HepG2 (cell line): ENCODE data around the gene CFAP92. TPM values are rescaled to one million over a fixed set of nuclear protein-coding genes. Genes with fewer than 3 reads are reported as not detected.

Experiments used
- AHR ChIP-seq: IDR thresholded peaks from 2 replicates; pipeline ENCODE4 v1.6.1; 2018; ENCODE audit warnings: missing genetic modification reagents, missing compliant biosample characterization
- ARID4A ChIP-seq: sonication (generic); formaldehyde crosslinking; IDR thresholded peaks from 2 replicates; pipeline ENCODE4 v1.5.0; 2020; ENCODE audit warnings: mild to moderate bottlenecking, missing genetic modification reagents, borderline replicate concordance
- CBFB ChIP-seq: sonication (generic); formaldehyde crosslinking; IDR thresholded peaks from 2 replicates; pipeline ENCODE4 v1.4.0; 2020; ENCODE audit warnings: missing genetic modification reagents
- NRL ChIP-seq: sonication (generic); formaldehyde crosslinking; IDR thresholded peaks from 2 replicates; pipeline ENCODE4 v1.5.0; 2020; ENCODE audit warnings: missing genetic modification reagents, mild to moderate bottlenecking, moderate library complexity, borderline replicate concordance
- TARDBP ChIP-seq: sonication (generic); formaldehyde crosslinking; IDR thresholded peaks from 2 replicates; pipeline ENCODE4 v1.8.0; 2022; ENCODE audit warnings: mild to moderate bottlenecking, missing genetic modification reagents
- TCF7L2 ChIP-seq: IDR thresholded peaks from 2 replicates; pipeline ENCODE4 v1.6.1; 2011; ENCODE audit warnings: mild to moderate bottlenecking, low read depth, low read length, moderate library complexity
- TFAP4 ChIP-seq: sonication (generic); IDR thresholded peaks from 2 replicates; pipeline ENCODE4 v1.6.1; 2016; ENCODE audit warnings: low read depth, borderline replicate concordance
- TMF1 ChIP-seq: sonication (generic); formaldehyde crosslinking; IDR thresholded peaks from 2 replicates; pipeline ENCODE4 v1.8.1; 2022; ENCODE audit warnings: low read depth, missing genetic modification reagents
- ZFX ChIP-seq: sonication (generic); formaldehyde crosslinking; IDR thresholded peaks from 2 replicates; pipeline ENCODE4 v1.4.0; 2020; ENCODE audit warnings: mild to moderate bottlenecking, low read depth, missing genetic modification reagents, moderate library complexity
- ZFY ChIP-seq: sonication (generic); formaldehyde crosslinking; IDR thresholded peaks from 2 replicates; pipeline ENCODE4 v1.4.0; 2020; ENCODE audit warnings: missing genetic modification reagents
- ZNF367 ChIP-seq: sonication (generic); formaldehyde crosslinking; IDR thresholded peaks from 2 replicates; pipeline ENCODE4 v1.4.0; 2020; ENCODE audit warnings: missing genetic modification reagents, borderline replicate concordance
- ZNF460 ChIP-seq: sonication (generic); formaldehyde crosslinking; IDR thresholded peaks from 2 replicates; pipeline ENCODE4 v1.5.1; 2020; ENCODE audit warnings: missing genetic modification reagents, mild to moderate bottlenecking, borderline replicate concordance
- ZNF773 ChIP-seq: sonication (generic); formaldehyde crosslinking; IDR thresholded peaks from 2 replicates; pipeline ENCODE4 v1.4.0; 2020; ENCODE audit warnings: missing genetic modification reagents, borderline replicate concordance
- ZSCAN9 ChIP-seq: IDR thresholded peaks from 2 replicates; pipeline ENCODE4 v1.6.1; 2016; ENCODE audit warnings: borderline replicate concordance
- polyA plus RNA-seq, 8 experiments: library from polyadenylated mRNA; depleted of rRNA in 3 of 8; stranded (reverse) in 7 of 8; unstranded in 1 of 8; fragments of >200 nt; fragmentation: Illumina TruSeq in 4 of 8; extraction: Trizol in 4 of 8; gene quantifications; 2 replicates each; pipeline versions ENCODE4 v1.2.1 to v1.2.3, GENCODE V29; 2011 to 2016; ENCODE audit warnings: low read depth in 4 of 8, missing spikeins in 1 of 8, mixed read lengths in 1 of 8; ENCODE audit not compliant: insufficient read depth in 1 of 8
- total RNA-seq, 5 experiments: library from RNA; depleted of rRNA; stranded (reverse); fragments of >200 nt; fragmentation: Illumina TruSeq; extraction: Trizol; gene quantifications; 2 replicates each; pipeline ENCODE4 v1.2.3, GENCODE V29; 2016; ENCODE audit warnings: low read depth in 1 of 5
- TF ChIP-seq, protein P1 (sequence below): sonication (generic); formaldehyde crosslinking; IDR thresholded peaks from 2 replicates; pipeline ENCODE4 v1.4.0; 2020; ENCODE audit warnings: mild to moderate bottlenecking, missing genetic modification reagents

Gene CFAP92
- total and polyA plus RNA-seq, 2 of the 13 experiments (the other 11 are each of a cell fraction or from before 2014, with no cell fraction given), result 0.18 to 0.46 TPM

- TF ChIP-seq NRL (0 out of 2 replicates have a peak, but pooled peaks have one; percentile 26), TARDBP (CRISPR knock-in tag) (no peak), ARID4A (CRISPR knock-in tag) (no peak), TMF1 (CRISPR knock-in tag) (0 out of 2 replicates have a peak, but pooled peaks have one; percentile 35), ZFY (CRISPR knock-in tag) (peak; percentile 80), ZNF460 (CRISPR knock-in tag) (no peak), TFAP4 (no peak; the same call in 1 of the 2 replicates), CBFB (CRISPR knock-in tag) (no peak), ZNF367 (no peak; the same call in 1 of the 2 replicates), ZSCAN9 (no peak), TCF7L2 (no peak), ZNF773 (peak; percentile 55; the same call in 1 of the 2 replicates), ZFX (CRISPR knock-in tag) (peak; percentile 78), AHR (CRISPR knock-in tag) (peak; percentile 48; the same call in 1 of the 2 replicates)
- TF ChIP-seq, protein P1, sequence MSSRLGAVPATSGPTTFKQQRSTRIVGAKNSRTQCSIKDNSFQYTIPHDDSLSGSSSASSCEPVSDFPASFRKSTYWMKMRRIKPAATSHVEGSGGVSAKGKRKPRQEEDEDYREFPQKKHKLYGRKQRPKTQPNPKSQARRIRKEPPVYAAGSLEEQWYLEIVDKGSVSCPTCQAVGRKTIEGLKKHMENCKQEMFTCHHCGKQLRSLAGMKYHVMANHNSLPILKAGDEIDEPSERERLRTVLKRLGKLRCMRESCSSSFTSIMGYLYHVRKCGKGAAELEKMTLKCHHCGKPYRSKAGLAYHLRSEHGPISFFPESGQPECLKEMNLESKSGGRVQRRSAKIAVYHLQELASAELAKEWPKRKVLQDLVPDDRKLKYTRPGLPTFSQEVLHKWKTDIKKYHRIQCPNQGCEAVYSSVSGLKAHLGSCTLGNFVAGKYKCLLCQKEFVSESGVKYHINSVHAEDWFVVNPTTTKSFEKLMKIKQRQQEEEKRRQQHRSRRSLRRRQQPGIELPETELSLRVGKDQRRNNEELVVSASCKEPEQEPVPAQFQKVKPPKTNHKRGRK (CRISPR knock-in tag), result no peak
Measured at GRCh38 chr3:129003578-129004112, 9.8 kb upstream of the CFAP92 start (continued).
